ENCODE results near the gene RPL39L. TPM values are rescaled to one million over a fixed set of nuclear protein-coding genes. Genes with fewer than 3 reads are reported as not detected.

The RPL39L gene
- total RNA-seq, 4 donors from 2014 or later: 3.5 to 145 (median 10.1) TPM

DNA sequence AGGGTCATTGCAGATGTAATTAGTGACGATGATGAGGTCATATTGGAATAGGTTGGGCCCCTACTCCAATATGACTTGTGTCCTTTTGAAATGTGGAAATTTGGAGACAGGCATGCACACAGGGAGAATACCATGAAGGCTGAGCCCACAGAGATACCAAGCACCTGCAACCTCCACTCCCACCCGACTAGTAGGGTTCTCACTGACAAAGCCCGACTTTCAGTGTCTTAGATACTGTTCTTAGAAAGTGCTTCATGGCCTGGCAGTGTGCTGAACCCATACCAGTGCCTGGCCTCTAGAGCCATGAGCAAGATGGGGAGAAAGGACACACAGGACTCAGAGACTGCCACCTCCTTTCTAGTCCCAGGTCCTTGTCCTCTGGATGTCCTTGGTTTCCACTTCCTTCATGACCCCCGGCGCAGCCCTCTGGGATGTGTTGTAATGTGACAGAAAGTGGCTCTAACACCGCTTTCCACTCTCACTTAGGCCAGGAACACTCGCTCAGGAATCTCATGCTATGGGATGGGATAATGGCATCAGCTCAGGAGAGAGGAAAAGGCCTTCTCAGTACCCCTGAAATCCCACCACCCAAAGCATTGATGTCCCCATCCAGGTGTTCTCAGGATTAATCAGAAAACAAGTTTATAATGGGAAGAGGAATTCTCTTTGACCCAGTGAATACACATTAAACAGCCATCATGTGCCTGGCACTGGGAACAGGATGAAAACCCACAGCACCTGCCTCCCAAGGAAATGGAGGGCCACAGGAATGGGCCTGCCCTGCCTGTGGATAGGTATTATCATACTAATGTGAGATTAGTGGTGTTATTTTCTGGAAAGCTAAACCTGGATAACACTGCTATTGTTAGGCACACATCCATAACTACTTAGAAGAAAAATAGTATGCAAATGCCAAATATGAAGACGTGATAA lies 59.9 kb downstream of the RPL39L start:
- H3K4me1 ChIP-seq: no peaks in the 10 kb centered on the region
- H3K9me3 ChIP-seq: no peaks in the 10 kb centered on the region
- intact Hi-C loops (cut with DNase I; ENCODE audit: low total_unique reads): no loop called here
- H3K4me3 ChIP-seq: no peak overlapping the region
- H3K27me3 ChIP-seq: no peaks in the 10 kb centered on the region
- DNase-seq: no peak
- no peak for TF ChIP-seq CTCF (IDR thresholded peaks at IDR 0.05)
- TF ChIP-seq POLR2A (IDR thresholded peaks at IDR 0.05): no peak
- H3K27ac ChIP-seq: no peak overlapping the region
- H3K36me3 ChIP-seq: no peaks in the 10 kb centered on the region

DNA sequence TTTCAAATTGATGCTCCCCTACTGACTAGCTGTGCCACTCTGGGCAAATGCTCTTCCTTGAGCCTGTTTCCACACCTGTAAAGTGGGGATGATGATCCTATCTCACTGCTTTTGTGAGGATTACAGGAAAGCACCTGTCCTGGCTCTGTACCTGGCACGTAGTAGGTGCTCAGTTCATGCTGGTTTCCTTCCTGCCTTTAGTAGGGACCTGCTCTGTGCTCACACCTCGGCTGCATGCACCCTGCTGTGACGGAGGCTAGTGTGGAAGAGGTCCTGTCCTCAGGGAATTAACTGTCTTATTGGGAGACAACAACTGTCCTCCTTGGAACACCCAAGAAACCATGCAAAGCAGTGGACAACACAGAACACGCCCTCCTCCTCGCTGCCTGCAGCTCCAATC lies 61.8 kb downstream of the RPL39L start:
- H3K4me3 ChIP-seq: no peak overlapping the region
- H3K9me3 ChIP-seq: no peaks in the 10 kb centered on the region
- no peak for DNase-seq
- H3K27ac ChIP-seq: no peak overlapping the region
- H3K36me3 ChIP-seq: no peaks in the 10 kb centered on the region
- H3K4me1 ChIP-seq: no peaks in the 10 kb centered on the region
- H3K27me3 ChIP-seq: no peaks in the 10 kb centered on the region
- intact Hi-C loops (cut with DNase I; ENCODE audit: low total_unique reads): no loop called here
- no peak for TF ChIP-seq CTCF (IDR thresholded peaks at IDR 0.05)
- no peak for TF ChIP-seq POLR2A (IDR thresholded peaks at IDR 0.05)

- intact Hi-C loops (cut with DNase I; ENCODE audit: low total_unique reads): no loop called here
- Histone ChIP-seq H3K4me3 (no peak overlapping the region), H3K9me3 (no peaks in the 10 kb centered on the region), H3K36me3 (no peaks in the 10 kb centered on the region), H3K4me1 (no peaks in the 10 kb centered on the region), H3K27me3 (no peaks in the 10 kb centered on the region), H3K27ac (no peak overlapping the region)
- TF ChIP-seq POLR2A (IDR thresholded peaks at IDR 0.05): no peak
- no peak for TF ChIP-seq CTCF (IDR thresholded peaks at IDR 0.05)
- no peak for DNase-seq
Observed at GRCh38 chr3:187077085-187077484, 62.2 kb downstream of the RPL39L start.

DNA sequence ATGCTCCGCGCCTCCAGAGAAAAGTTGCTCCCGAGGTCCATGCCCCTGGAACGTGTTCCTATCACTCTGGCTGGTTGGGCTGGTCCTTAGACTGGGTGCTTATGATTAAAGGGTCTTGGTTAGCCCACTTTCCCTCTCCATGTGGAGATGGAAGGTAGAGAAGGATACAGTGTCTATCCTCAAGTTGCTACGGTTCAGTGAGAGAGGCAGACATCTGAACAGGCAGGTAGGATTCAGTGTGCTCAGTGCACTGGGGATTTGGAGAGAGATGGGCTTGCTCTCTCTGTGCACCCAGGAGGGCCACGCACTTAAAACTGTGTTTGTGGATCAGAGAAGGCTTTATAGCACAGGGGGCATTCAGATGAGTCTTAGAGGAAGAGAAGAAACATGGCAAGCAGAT lies 63.0 kb downstream of the RPL39L start:
- DNase-seq: no peak
- no peaks in the 10 kb centered on the region for H3K27me3 ChIP-seq
- no peak overlapping the region for H3K4me3 ChIP-seq
- no peaks in the 10 kb centered on the region for H3K9me3 ChIP-seq
- TF ChIP-seq POLR2A (IDR thresholded peaks at IDR 0.05) (no peak), CTCF (IDR thresholded peaks at IDR 0.05) (no peak)
- H3K4me1 ChIP-seq: no peaks in the 10 kb centered on the region
- H3K36me3 ChIP-seq: no peaks in the 10 kb centered on the region
- no peak overlapping the region for H3K27ac ChIP-seq
- intact Hi-C loops (cut with DNase I; ENCODE audit: low total_unique reads): no loop called here

DNA sequence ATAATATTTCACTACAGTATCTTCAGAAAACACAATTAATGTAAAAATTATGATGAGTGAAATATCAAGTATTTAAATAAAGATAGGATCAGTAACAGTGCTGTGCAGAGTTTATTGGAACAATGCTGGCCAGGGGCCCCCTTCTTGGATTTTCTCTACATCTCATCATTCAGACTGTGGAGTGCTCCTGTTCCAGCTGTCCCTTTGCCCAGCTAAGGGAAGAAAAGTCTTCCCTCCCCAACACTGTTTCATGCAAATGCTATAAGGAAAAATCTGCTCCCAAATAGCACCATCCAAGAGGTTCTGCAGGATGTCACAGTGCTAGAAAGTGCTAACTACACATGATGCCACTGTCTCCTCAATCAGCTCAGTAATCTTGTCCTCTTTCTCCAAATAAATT lies 64.5 kb downstream of the RPL39L start:
- H3K36me3 ChIP-seq: no peaks in the 10 kb centered on the region
- intact Hi-C loops (cut with DNase I; ENCODE audit: low total_unique reads): no loop called here
- no peak overlapping the region for H3K4me3 ChIP-seq
- no peaks in the 10 kb centered on the region for H3K9me3 ChIP-seq
- H3K27me3 ChIP-seq: no peaks in the 10 kb centered on the region
- no peaks in the 10 kb centered on the region for H3K4me1 ChIP-seq
- TF ChIP-seq POLR2A (IDR thresholded peaks at IDR 0.05): no peak
- TF ChIP-seq CTCF (IDR thresholded peaks at IDR 0.05): no peak
- no peak overlapping the region for H3K27ac ChIP-seq
- no peak for DNase-seq

Measured in uterus (tissue), 4 donors.